Liver (tissue), 9 donors: ENCODE results near the gene ADH7. TPM values are rescaled to one million over a fixed set of nuclear protein-coding genes. Genes with fewer than 3 reads are reported as not detected.

Experiments used
- DNase-seq: peaks from one replicate; pipeline ENCODE4 v3.0.0-alpha.2; 2017; ENCODE audit warnings: low spot score
- H3K27ac ChIP-seq, 2 donors: one replicate each; pipeline ENCODE4 v1.7.0; 2013; ENCODE audit warnings: inconsistent platforms in 2 of 2, low read length in 2 of 2, control low read depth in 1 of 2, low read depth in 1 of 2, mild to moderate bottlenecking in 1 of 2
- H3K27me3 ChIP-seq, 4 donors: one replicate each; pipeline versions ENCODE4 v1.6.1 to v1.7.0; 2013; ENCODE audit warnings: low read length in 3 of 4, inconsistent platforms in 1 of 4, mild to moderate bottlenecking in 1 of 4, moderate library complexity in 1 of 4; ENCODE audit not compliant: control insufficient read depth in 4 of 4, insufficient read depth in 4 of 4
- H3K36me3 ChIP-seq, 4 donors: one replicate each; pipeline versions ENCODE4 v1.6.1 to v1.7.0; 2013; ENCODE audit warnings: low read length in 3 of 4, mild to moderate bottlenecking in 3 of 4, low read depth in 1 of 4, moderate library complexity in 1 of 4; ENCODE audit not compliant: control insufficient read depth in 4 of 4, insufficient read depth in 3 of 4
- H3K4me1 ChIP-seq, 4 donors: one replicate each; pipeline versions ENCODE4 v1.6.1 to v1.7.0; 2013; ENCODE audit warnings: low read length in 3 of 4, mild to moderate bottlenecking in 3 of 4, moderate library complexity in 1 of 4; ENCODE audit not compliant: control insufficient read depth in 4 of 4, insufficient read depth in 4 of 4
- H3K4me3 ChIP-seq, 3 donors: one replicate each; pipeline versions ENCODE4 v1.6.1 to v1.7.0; 2013; ENCODE audit warnings: low read length in 3 of 3, control low read depth in 1 of 3, low read depth in 1 of 3, mild to moderate bottlenecking in 1 of 3
- H3K9ac ChIP-seq, 2 donors: one replicate each; pipeline ENCODE4 v1.7.0; 2013; ENCODE audit warnings: low read length in 2 of 2, mild to moderate bottlenecking in 2 of 2, moderate library complexity in 2 of 2, control low read depth in 1 of 2, low read depth in 1 of 2
- H3K9me3 ChIP-seq, 4 donors: one replicate each; pipeline versions ENCODE4 v1.6.1 to v1.7.0; 2013; ENCODE audit warnings: low read length in 3 of 4; ENCODE audit not compliant: control insufficient read depth in 4 of 4
- EGR1 ChIP-seq, 2 donors: IDR thresholded peaks; 2 replicates each; pipeline ENCODE4 v1.6.1; 2016 to 2018; ENCODE audit warnings: antibody characterized with exemption in 2 of 2, low read depth in 2 of 2
- FOXA1 ChIP-seq: IDR thresholded peaks from 2 replicates; pipeline ENCODE4 v1.6.1; 2016; ENCODE audit warnings: antibody characterized with exemption
- FOXA2 ChIP-seq: IDR thresholded peaks from 2 replicates; pipeline ENCODE4 v1.6.1; 2016; ENCODE audit warnings: antibody characterized with exemption
- GABPA ChIP-seq, 2 donors: IDR thresholded peaks in 1 of 2; conservative IDR thresholded peaks in 1 of 2; 2 replicates each; pipeline ENCODE4 v1.6.1; 2016; ENCODE audit warnings: antibody characterized with exemption in 2 of 2, mild to moderate bottlenecking in 1 of 2, moderate library complexity in 1 of 2
- HNF4G ChIP-seq: IDR thresholded peaks from 2 replicates; pipeline ENCODE4 v1.6.1; 2016; ENCODE audit warnings: antibody characterized with exemption
- JUND ChIP-seq, 2 donors: IDR thresholded peaks; 2 replicates each; pipeline ENCODE4 v1.6.1; 2016; ENCODE audit warnings: antibody characterized with exemption in 2 of 2
- RAD21 ChIP-seq, 2 donors: IDR thresholded peaks; 2 replicates each; pipeline ENCODE4 v1.6.1; 2016; ENCODE audit warnings: antibody characterized with exemption in 2 of 2, mild to moderate bottlenecking in 2 of 2
- SP1 ChIP-seq: IDR thresholded peaks from 2 replicates; pipeline ENCODE4 v1.6.1; 2018; ENCODE audit warnings: antibody characterized with exemption, mild to moderate bottlenecking
- TAF1 ChIP-seq: conservative IDR thresholded peaks from 2 replicates; pipeline ENCODE4 v1.6.1; 2016; ENCODE audit warnings: antibody characterized with exemption, mild to moderate bottlenecking
- YY1 ChIP-seq: IDR thresholded peaks from 2 replicates; pipeline ENCODE4 v1.6.1; 2016; ENCODE audit warnings: antibody characterized with exemption, mild to moderate bottlenecking
- WGBS: extraction: QIAGEN DNeasy Blood & Tissue Kit; methylation state at CpG from one replicate; pipeline ENCODE4 v1.1.7; 2013; 5-methylcytosine and 5-hydroxymethylcytosine counted together
- polyA plus RNA-seq, 2 donors: library from polyadenylated mRNA; stranded (reverse) in 1 of 2; unstranded in 1 of 2; fragments of 200-250 nt in 1 of 2; fragments of >200 nt in 1 of 2; fragmentation: Nextera tagmentation in 1 of 2; extraction: Ambion mirVana in 1 of 2; gene quantifications; one replicate each; pipeline versions ENCODE4 v1.2.1 to v1.2.3, GENCODE V29; 2013 to 2015
- total RNA-seq, 2 donors: library from RNA; depleted of rRNA; stranded (reverse); fragments of >200 nt; gene quantifications; one replicate each; pipeline ENCODE4 v1.2.3, GENCODE V29; 2014
- TF ChIP-seq, protein P1 (sequence below): IDR thresholded peaks from 2 replicates; pipeline ENCODE4 v1.6.1; 2016; ENCODE audit warnings: antibody characterized with exemption
- TF ChIP-seq, protein P2 (sequence below): IDR thresholded peaks from 2 replicates; pipeline ENCODE4 v1.6.1; 2016; ENCODE audit warnings: antibody characterized with exemption
- TF ChIP-seq, protein P3 (sequence below): fragments of 150-350 bp; IDR thresholded peaks from 2 replicates; pipeline ENCODE4 v1.5.1; 2017; ENCODE audit warnings: improper control_type of control experiment, low read depth, low read length; ENCODE audit not compliant: missing input control
- TF ChIP-seq, protein P4 (sequence below): IDR thresholded peaks from 2 replicates; pipeline ENCODE4 v1.6.1; 2016; ENCODE audit warnings: antibody characterized with exemption, mild to moderate bottlenecking
- donor health status: healthy.
- donor health status: healthy.
- donor health status: healthy.
- donor health status: healthy.
- donor health status: healthy.

ADH7 gene
- total and polyA plus RNA-seq, 4 donors = under 0.01 TPM; not detected in 3

DNA sequence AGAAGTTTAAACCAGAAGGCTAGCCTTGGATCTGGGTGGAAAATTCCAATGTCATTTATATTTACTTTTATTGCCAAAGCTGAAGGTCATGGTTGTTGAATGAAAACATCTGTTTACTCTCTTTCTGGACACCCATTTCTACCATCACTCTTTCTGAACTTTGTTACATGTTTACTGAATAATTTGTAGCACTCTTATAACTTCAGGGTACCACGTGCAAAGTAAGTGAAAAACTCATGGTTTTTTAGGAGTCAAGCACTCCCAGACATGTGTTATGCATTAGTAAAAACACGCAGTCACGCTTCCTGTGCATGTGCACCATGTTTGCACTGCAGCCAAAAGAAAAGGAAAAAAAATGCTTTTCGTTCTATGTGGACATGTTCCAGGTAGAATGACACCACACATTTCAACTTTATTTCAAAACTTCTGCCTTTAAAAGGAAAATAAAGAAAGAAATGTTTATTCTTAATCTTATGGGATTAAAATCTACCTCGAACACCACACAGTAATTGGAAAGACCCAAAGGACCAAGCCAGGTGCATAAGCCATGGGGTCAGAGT, 51.2 kb downstream of the ADH7 start (continued):
- TF ChIP-seq, protein P1, sequence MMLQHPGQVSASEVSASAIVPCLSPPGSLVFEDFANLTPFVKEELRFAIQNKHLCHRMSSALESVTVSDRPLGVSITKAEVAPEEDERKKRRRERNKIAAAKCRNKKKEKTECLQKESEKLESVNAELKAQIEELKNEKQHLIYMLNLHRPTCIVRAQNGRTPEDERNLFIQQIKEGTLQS = peak; percentile 11
- TF ChIP-seq SP1 (peak; percentile 95), FOXA1 (peak; percentile 93), JUND (IDR thresholded peaks at IDR 0.05) (peak; percentile 55 to 83)

DNA sequence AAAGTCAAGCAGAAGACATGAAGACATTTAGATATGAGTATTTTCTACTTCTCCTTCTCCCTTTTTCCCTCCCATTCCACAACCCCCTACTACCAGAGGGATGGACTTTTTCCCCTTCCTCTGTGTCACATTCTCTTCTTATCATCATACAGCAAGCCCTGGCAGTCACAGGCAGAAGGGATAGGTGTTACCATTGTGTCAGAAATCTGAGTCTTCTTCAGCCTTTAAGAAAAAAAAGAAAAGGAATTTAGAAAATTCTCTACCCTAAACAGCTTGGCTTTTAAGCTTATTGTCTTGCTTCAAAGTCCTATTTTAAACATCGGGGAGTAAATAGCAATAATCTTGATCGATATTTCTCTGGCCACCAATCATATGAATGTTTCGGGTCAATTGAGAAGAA, 51.7 kb downstream of the ADH7 start:
- peak overlapping the region; percentile 96 for H3K27ac ChIP-seq
- H3K9ac ChIP-seq = peak overlapping the region; percentile 19 to 78
- no peaks in the 10 kb centered on the region for H3K27me3 ChIP-seq
- DNase-seq = no peak
- WGBS = 32% methylated on average over 3 of the region's 3 CpGs
- H3K4me1 ChIP-seq = peaks cover 0 to 35% (median 6%) of the 10 kb centered on the region in 4 donors
- no peak for TF ChIP-seq HNF4G
- TF ChIP-seq FOXA2 = no peak
- TF ChIP-seq YY1 = no peak
- TF ChIP-seq JUND (IDR thresholded peaks at IDR 0.05) = no peak
- TF ChIP-seq TAF1 = no peak
- no peak for TF ChIP-seq RAD21 (IDR thresholded peaks at IDR 0.05)
- TF ChIP-seq, protein P2, sequence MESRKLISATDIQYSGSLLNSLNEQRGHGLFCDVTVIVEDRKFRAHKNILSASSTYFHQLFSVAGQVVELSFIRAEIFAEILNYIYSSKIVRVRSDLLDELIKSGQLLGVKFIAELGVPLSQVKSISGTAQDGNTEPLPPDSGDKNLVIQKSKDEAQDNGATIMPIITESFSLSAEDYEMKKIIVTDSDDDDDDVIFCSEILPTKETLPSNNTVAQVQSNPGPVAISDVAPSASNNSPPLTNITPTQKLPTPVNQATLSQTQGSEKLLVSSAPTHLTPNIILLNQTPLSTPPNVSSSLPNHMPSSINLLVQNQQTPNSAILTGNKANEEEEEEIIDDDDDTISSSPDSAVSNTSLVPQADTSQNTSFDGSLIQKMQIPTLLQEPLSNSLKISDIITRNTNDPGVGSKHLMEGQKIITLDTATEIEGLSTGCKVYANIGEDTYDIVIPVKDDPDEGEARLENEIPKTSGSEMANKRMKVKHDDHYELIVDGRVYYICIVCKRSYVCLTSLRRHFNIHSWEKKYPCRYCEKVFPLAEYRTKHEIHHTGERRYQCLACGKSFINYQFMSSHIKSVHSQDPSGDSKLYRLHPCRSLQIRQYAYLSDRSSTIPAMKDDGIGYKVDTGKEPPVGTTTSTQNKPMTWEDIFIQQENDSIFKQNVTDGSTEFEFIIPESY = no peak
- TF ChIP-seq, protein P1 = no peak
- TF ChIP-seq GABPA (IDR thresholded peaks at IDR 0.05 in 1 of 2, conservative IDR thresholded peaks at IDR 0.05 in 1 of 2) = no peak
- no peak for TF ChIP-seq FOXA1
- TF ChIP-seq EGR1 (IDR thresholded peaks at IDR 0.05; ENCODE audit: low read depth in 2 of 2) = no peak
- TF ChIP-seq, protein P3, sequence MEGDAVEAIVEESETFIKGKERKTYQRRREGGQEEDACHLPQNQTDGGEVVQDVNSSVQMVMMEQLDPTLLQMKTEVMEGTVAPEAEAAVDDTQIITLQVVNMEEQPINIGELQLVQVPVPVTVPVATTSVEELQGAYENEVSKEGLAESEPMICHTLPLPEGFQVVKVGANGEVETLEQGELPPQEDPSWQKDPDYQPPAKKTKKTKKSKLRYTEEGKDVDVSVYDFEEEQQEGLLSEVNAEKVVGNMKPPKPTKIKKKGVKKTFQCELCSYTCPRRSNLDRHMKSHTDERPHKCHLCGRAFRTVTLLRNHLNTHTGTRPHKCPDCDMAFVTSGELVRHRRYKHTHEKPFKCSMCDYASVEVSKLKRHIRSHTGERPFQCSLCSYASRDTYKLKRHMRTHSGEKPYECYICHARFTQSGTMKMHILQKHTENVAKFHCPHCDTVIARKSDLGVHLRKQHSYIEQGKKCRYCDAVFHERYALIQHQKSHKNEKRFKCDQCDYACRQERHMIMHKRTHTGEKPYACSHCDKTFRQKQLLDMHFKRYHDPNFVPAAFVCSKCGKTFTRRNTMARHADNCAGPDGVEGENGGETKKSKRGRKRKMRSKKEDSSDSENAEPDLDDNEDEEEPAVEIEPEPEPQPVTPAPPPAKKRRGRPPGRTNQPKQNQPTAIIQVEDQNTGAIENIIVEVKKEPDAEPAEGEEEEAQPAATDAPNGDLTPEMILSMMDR = no peak
- TF ChIP-seq, protein P4, sequence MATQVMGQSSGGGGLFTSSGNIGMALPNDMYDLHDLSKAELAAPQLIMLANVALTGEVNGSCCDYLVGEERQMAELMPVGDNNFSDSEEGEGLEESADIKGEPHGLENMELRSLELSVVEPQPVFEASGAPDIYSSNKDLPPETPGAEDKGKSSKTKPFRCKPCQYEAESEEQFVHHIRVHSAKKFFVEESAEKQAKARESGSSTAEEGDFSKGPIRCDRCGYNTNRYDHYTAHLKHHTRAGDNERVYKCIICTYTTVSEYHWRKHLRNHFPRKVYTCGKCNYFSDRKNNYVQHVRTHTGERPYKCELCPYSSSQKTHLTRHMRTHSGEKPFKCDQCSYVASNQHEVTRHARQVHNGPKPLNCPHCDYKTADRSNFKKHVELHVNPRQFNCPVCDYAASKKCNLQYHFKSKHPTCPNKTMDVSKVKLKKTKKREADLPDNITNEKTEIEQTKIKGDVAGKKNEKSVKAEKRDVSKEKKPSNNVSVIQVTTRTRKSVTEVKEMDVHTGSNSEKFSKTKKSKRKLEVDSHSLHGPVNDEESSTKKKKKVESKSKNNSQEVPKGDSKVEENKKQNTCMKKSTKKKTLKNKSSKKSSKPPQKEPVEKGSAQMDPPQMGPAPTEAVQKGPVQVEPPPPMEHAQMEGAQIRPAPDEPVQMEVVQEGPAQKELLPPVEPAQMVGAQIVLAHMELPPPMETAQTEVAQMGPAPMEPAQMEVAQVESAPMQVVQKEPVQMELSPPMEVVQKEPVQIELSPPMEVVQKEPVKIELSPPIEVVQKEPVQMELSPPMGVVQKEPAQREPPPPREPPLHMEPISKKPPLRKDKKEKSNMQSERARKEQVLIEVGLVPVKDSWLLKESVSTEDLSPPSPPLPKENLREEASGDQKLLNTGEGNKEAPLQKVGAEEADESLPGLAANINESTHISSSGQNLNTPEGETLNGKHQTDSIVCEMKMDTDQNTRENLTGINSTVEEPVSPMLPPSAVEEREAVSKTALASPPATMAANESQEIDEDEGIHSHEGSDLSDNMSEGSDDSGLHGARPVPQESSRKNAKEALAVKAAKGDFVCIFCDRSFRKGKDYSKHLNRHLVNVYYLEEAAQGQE = no peak
- H3K36me3 ChIP-seq = no peaks in the 10 kb centered on the region
- H3K4me3 ChIP-seq = no peak overlapping the region
- H3K9me3 ChIP-seq = no peaks in the 10 kb centered on the region
